Smooth muscle cell (in vitro differentiated cells): ENCODE measurements around the gene HEATR9. TPM values are rescaled to one million over a fixed set of nuclear protein-coding genes. Genes with fewer than 3 reads are reported as not detected.
"Not testable (repeated sequence)": the region's sequence is repeated elsewhere in the genome, so short reads cannot be mapped to it uniquely, and the experiment has no call there.

ENCODE experiments used
- DNase-seq: peaks from one replicate; lab custom pipeline; 2025; ENCODE audit not compliant: unreplicated experiment; lab: John Stamatoyannopoulos, UW
- H2AFZ ChIP-seq: fragments of 200-600 bp; sonication (generic); 2 replicates; pipeline ENCODE4 v1.6.0; 2016; ENCODE audit warnings: antibody characterized with exemption, low read depth, mild to moderate bottlenecking
- H3F3A ChIP-seq: fragments of 200-600 bp; sonication (generic); 2 replicates; pipeline ENCODE4 v1.6.0; 2017; ENCODE audit warnings: antibody characterized with exemption, low read depth
- H3K27ac ChIP-seq: fragments of 200-600 bp; sonication (generic); 2 replicates; pipeline ENCODE4 v1.5.1; 2016; ENCODE audit warnings: low read depth, mild to moderate bottlenecking
- H3K27me3 ChIP-seq: fragments of 200-600 bp; sonication (generic); 2 replicates; pipeline ENCODE4 v1.6.1; 2016; ENCODE audit warnings: low read depth, mild to moderate bottlenecking
- H3K36me3 ChIP-seq: fragments of 200-600 bp; sonication (generic); 2 replicates; pipeline ENCODE4 v1.5.1; 2016; ENCODE audit warnings: low read depth
- H3K4me1 ChIP-seq: fragments of 200-600 bp; sonication (generic); 2 replicates; pipeline ENCODE4 v1.5.1; 2016; ENCODE audit warnings: low read depth
- H3K4me2 ChIP-seq: fragments of 200-600 bp; sonication (generic); 2 replicates; pipeline ENCODE4 v1.6.0; 2016; ENCODE audit warnings: mild to moderate bottlenecking
- H3K4me3 ChIP-seq: fragments of 200-600 bp; sonication (generic); 2 replicates; pipeline ENCODE4 v1.5.1; 2016; ENCODE audit warnings: mild to moderate bottlenecking
- H3K79me2 ChIP-seq: fragments of 200-600 bp; sonication (generic); 2 replicates; pipeline ENCODE4 v1.6.0; 2016; ENCODE audit warnings: low read depth, mild to moderate bottlenecking
- H3K9ac ChIP-seq: fragments of 200-600 bp; sonication (generic); 2 replicates; pipeline ENCODE4 v1.6.0; 2016; ENCODE audit warnings: low read depth
- H3K9me3 ChIP-seq: fragments of 200-600 bp; sonication (generic); replicated peaks from 2 replicates; pipeline ENCODE4 v1.5.1; 2016; ENCODE audit warnings: low read depth
- H4K20me1 ChIP-seq: fragments of 200-600 bp; sonication (generic); 2 replicates; pipeline ENCODE4 v1.6.0; 2016; ENCODE audit warnings: low read depth
- WGBS: methylation state at CpG from one replicate; pipeline ENCODE4 v1.1.7; 2016; ENCODE audit warnings: low lambda C conversion rate; 5-methylcytosine and 5-hydroxymethylcytosine counted together
- polyA plus RNA-seq: library from polyadenylated mRNA; unstranded; fragments of >200 nt; fragmentation: Nextera tagmentation; extraction: Ambion mirVana; gene quantifications from 2 replicates; pipeline ENCODE4 v1.2.1, GENCODE V29; 2016
- total RNA-seq: library from RNA; depleted of rRNA; stranded (reverse); fragments of >200 nt; gene quantifications from 2 replicates; pipeline ENCODE4 v1.2.3, GENCODE V29; 2014
- TF ChIP-seq, protein P1 (sequence below): fragments of 200-600 bp; sonication (generic); IDR thresholded peaks from 2 replicates; pipeline ENCODE4 v1.5.1; 2017; ENCODE audit warnings: borderline replicate concordance, mild to moderate bottlenecking, antibody characterized with exemption; ENCODE audit not compliant: insufficient read depth, poor library complexity, severe bottlenecking

The HEATR9 gene
- total and polyA plus RNA-seq, 2 experiments from 2014 or later, result not detected

DNA sequence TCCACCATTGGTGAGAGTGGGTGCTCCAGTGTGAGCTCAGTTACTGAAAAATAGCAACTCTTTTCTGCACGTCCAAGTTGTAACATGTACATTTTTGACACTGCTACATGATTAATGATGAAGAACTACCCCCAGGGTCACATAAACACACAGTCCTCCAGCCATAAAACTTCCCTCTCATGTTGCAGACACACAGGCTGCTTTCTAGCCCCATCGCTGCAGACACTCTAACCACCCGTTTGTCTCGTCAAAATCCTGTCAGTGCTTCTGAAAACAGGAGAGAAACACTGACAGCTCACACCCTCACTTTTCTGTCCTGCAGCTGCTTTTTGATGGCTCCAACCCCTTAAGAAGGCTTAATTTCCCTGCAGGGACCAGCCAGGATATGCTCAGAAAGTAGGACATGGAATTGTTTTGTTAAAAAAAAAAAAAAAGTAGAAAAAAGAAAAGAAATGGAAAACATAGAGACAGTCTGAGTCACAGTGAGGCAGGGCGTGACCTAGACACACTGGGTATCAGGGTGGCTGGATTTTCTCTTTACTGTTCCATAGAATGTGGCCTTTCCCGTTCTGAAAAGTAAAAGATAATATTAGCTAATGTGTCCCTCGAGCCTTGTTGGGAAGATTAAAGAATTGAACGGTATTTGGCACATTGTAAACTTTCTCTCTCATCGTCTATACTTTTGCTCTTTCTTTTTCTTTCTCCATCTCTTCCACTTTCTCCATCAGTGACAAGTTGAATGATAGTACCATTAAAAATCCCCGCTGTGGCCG lies 32.2 kb upstream of the HEATR9 start:
- Histone ChIP-seq H3F3A (peaks cover 8% of the 10 kb centered on the region), H4K20me1 (no peaks in the 10 kb centered on the region), H3K4me3 (no peak overlapping the region), H3K4me2 (peak overlapping the region; percentile 76), H2AFZ (peak overlapping the region; percentile 1), H3K9ac (peak overlapping the region; percentile 32), H3K27ac (peak overlapping the region; percentile 80), H3K79me2 (no peaks in the 10 kb centered on the region), H3K27me3 (no peaks in the 10 kb centered on the region), H3K4me1 (no peaks in the 10 kb centered on the region), H3K9me3 (no peaks in the 10 kb centered on the region), H3K36me3 (no peaks in the 10 kb centered on the region)
- TF ChIP-seq, protein P1, sequence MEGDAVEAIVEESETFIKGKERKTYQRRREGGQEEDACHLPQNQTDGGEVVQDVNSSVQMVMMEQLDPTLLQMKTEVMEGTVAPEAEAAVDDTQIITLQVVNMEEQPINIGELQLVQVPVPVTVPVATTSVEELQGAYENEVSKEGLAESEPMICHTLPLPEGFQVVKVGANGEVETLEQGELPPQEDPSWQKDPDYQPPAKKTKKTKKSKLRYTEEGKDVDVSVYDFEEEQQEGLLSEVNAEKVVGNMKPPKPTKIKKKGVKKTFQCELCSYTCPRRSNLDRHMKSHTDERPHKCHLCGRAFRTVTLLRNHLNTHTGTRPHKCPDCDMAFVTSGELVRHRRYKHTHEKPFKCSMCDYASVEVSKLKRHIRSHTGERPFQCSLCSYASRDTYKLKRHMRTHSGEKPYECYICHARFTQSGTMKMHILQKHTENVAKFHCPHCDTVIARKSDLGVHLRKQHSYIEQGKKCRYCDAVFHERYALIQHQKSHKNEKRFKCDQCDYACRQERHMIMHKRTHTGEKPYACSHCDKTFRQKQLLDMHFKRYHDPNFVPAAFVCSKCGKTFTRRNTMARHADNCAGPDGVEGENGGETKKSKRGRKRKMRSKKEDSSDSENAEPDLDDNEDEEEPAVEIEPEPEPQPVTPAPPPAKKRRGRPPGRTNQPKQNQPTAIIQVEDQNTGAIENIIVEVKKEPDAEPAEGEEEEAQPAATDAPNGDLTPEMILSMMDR, result no peak
- WGBS, result 11% methylated on average over 11 of the region's 11 CpGs
- DNase-seq, result no peak

DNA sequence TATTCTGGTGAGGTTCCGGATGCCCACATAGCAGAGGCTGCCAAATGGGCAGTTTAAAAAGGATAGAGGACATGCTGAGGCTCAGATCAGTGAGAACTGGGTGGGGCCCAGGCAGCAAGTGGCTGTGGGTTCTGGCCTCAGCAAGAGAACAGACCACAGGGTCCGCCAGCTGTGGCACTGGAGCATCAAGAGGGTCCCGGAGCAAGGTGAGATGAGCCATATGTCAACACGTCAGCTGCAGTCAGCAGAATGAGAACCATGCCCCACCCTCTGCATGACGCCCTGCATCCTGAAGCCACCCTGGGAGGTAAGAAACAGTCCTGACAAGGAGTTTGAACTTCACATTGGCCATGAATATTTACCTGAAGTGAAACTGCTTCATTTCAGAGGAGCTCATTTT lies 31.6 kb upstream of the HEATR9 start:
- H3F3A ChIP-seq, result peaks cover 8% of the 10 kb centered on the region
- peak overlapping the region; percentile 80 for H3K27ac ChIP-seq
- H3K4me2 ChIP-seq, result peak overlapping the region; percentile 76
- TF ChIP-seq, protein P1, result no peak
- peak overlapping the region; percentile 1 for H2AFZ ChIP-seq
- H3K4me1 ChIP-seq, result no peaks in the 10 kb centered on the region
- H3K9ac ChIP-seq, result no peak overlapping the region
- no peak overlapping the region for H3K4me3 ChIP-seq
- no peak for DNase-seq
- no peaks in the 10 kb centered on the region for H3K9me3 ChIP-seq
- H3K27me3 ChIP-seq, result no peaks in the 10 kb centered on the region
- H3K36me3 ChIP-seq, result no peaks in the 10 kb centered on the region
- 77% methylated on average over 5 of the region's 5 CpGs for WGBS
- H3K79me2 ChIP-seq, result no peaks in the 10 kb centered on the region
- H4K20me1 ChIP-seq, result no peaks in the 10 kb centered on the region

DNA sequence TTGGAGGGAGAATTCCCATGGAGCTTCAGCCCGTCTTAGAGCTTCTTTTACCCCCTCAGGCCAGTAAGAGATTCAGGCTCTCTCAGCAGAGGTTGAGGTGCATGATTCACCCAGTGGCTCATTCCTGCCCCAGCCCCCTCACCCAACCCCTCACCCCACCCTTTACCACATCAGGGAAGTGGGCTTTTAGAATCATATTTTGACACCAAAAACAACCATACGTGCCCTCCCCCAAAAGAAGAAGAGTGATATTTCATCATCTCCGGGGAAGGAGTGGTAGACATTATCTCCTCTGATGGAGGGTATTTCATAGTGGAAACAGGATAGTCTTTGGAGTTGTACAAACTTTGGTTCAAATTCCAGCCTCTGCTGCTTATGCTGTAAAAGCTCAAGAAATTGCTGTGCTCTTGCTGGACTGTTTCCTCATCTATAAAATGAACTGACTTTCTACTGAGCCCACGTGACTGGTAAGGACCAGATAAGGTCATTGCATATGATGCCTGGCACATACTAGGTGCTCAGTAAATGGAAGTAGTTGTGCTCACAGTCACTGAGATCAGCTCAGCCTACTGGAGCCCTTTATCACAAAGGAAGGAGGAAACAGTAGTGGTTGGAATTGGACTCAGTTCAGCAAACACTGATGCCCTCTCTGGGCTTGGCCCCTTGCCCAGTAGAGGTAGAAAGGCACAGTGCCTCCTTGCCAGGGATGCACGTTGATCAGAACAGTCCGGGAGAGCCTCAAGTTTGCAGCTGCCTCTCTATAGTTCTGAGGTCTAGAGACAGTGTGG lies 29.8 kb upstream of the HEATR9 start:
- no peak for DNase-seq
- H3K36me3 ChIP-seq, result no peaks in the 10 kb centered on the region
- no peaks in the 10 kb centered on the region for H3K9me3 ChIP-seq
- H3K27ac ChIP-seq, result peak overlapping the region; percentile 32
- H3K4me3 ChIP-seq, result no peak overlapping the region
- H3K9ac ChIP-seq, result no peak overlapping the region
- H4K20me1 ChIP-seq, result no peaks in the 10 kb centered on the region
- peak overlapping the region; percentile 20 for H3K4me2 ChIP-seq
- 66% methylated on average over 6 of the region's 6 CpGs for WGBS
- no peaks in the 10 kb centered on the region for H3K27me3 ChIP-seq
- no peaks in the 10 kb centered on the region for H3K79me2 ChIP-seq
- H3F3A ChIP-seq, result peaks cover 8% of the 10 kb centered on the region
- TF ChIP-seq, protein P1, result no peak
- H3K4me1 ChIP-seq, result no peaks in the 10 kb centered on the region
- no peak overlapping the region for H2AFZ ChIP-seq

DNA sequence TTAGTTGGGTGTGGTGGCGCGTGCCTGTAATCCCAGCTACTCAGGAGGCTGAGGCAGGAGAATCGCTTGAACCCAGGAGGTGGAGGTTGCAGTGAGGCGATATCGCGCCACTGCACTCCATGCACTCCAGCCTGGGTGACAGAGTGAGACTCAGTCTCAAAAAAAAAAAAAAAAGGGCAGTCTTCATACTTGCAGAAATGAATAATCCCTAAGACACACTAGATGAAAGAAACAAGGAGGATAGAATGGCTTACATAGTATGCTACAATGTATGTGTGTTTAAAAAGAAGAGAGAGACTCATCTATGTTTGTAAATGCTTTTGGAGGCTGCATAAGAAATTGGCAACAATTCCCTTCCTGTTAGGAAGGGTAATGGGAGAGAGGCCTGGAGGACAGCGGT lies 29.1 kb upstream of the HEATR9 start:
- not testable (repeated sequence) for H4K20me1 ChIP-seq, H3K36me3 ChIP-seq, H3K9me3 ChIP-seq, H3K27me3 ChIP-seq, H2AFZ ChIP-seq, H3K9ac ChIP-seq, H3K4me1 ChIP-seq, H3K4me3 ChIP-seq, DNase-seq, H3F3A ChIP-seq, H3K79me2 ChIP-seq
- Histone ChIP-seq H3K27ac (peak overlapping the region; percentile 32), H3K4me2 (peak overlapping the region; percentile 20)
- WGBS, result 96% methylated on average over 6 of the region's 7 CpGs
